AG08395 (cell line): ENCODE results near the gene LRRC75A.
"Not testable (repeated sequence)": the region's sequence is repeated elsewhere in the genome, so short reads cannot be mapped to it uniquely, and the experiment has no call there.

Experiments
- DNase-seq: peaks from one replicate; pipeline ENCODE4 v3.0.0; 2012; ENCODE audit warnings: mixed read lengths, low spot score

LRRC75A gene

GRCh38 chr17:16398270-16399267 lies 93.4 kb downstream of the LRRC75A start:
- DNase-seq = no peak

GRCh38 chr17:16396693-16397092 lies 95.3 kb downstream of the LRRC75A start:
- DNase-seq = not testable (repeated sequence)

GRCh38 chr17:16395887-16396286 lies 96.1 kb downstream of the LRRC75A start:
- DNase-seq = not testable (repeated sequence)

GRCh38 chr17:16392491-16392890 lies 99.5 kb downstream of the LRRC75A start:
- not testable (repeated sequence) for DNase-seq
